ENCODE measurements around the gene YPEL4.

- TF ChIP-seq CTCF (IDR thresholded peaks at IDR 0.05; ENCODE audit: low read depth, low read length) (no peak), MYC (IDR thresholded peaks at IDR 0.05; ENCODE audit: low read depth, low read length) (no peak), POLR2A (IDR thresholded peaks at IDR 0.05; ENCODE audit: extremely low read depth, insufficient read length) (no peak)
These were observed 15.4 kb downstream of the YPEL4 start for GRCh38 chr11:57634311-57634710.

All from NB4 (cell line).